Mucosa of descending colon (tissue), 3 donors: ENCODE results near the gene PATE1. TPM values are rescaled to one million over a fixed set of nuclear protein-coding genes. Genes with fewer than 3 reads are reported as not detected.

Experiments
- ATAC-seq: fragments of 200-7000 bp; cut with Tn5 transposase; one replicate; pipeline ENCODE4 v1.9.1; 2020; ENCODE audit warnings: mild to moderate bottlenecking, moderate library complexity
- DNase-seq, 3 donors: peaks; one replicate each; pipeline ENCODE4 v3.0.0-alpha.2; 2020
- H3K36me3 ChIP-seq: fragments of 200-600 bp; one replicate; pipeline ENCODE4 v1.8.0; 2021; ENCODE audit warnings: low read depth, mild to moderate bottlenecking
- H3K4me1 ChIP-seq: fragments of 200-600 bp; one replicate; pipeline ENCODE4 v1.8.0; 2021; ENCODE audit warnings: low read depth, mild to moderate bottlenecking
- H3K4me3 ChIP-seq: fragments of 200-600 bp; one replicate; pipeline ENCODE4 v1.8.0; 2021; ENCODE audit warnings: mild to moderate bottlenecking
- H3K9me3 ChIP-seq: fragments of 200-600 bp; one replicate; pipeline ENCODE4 v1.8.0; 2021; ENCODE audit warnings: mild to moderate bottlenecking
- CTCF ChIP-seq: fragments of 200-600 bp; IDR thresholded peaks from one replicate; pipeline ENCODE4 v1.8.0; 2022; ENCODE audit warnings: antibody characterized with exemption, mild to moderate bottlenecking
- intact Hi-C, 2 donors: fragments of 100-400 bp; cut with DNase I in 1 of 2; cut with micrococcal nuclease in 1 of 2; formaldehyde crosslinking; loops; one replicate each; pipeline versions ENCODE4 v1.11.0 to v1.11.1; 2022; cut with DNase I, micrococcal nuclease
- total RNA-seq, 3 donors: library from RNA; stranded (reverse); fragmentation: NEBNext Ultra II Directional in 2 of 3; extraction: Animal tissue kit (Norgen Biotek cat#: 25700) in 2 of 3; gene quantifications; one replicate each; pipeline versions ENCODE4 v1.2.1 to v1.2.4, GENCODE V29; 2021 to 2023
- donor health status: DM: no; HTN: no; CAD: no; lungs with moderate emphysema.
- donor health status: DM: no; HTN: no; CAD: no.
- donor health status: DM: no; HTN: yes; CAD: no.

Gene PATE1
- total RNA-seq, 3 donors from 2014 or later = not detected

GRCh38 chr11:125763483-125763882 is 17.4 kb downstream of the PATE1 start:
- intact Hi-C loops = no loop called here
- Histone ChIP-seq H3K4me1 (no peaks in the 10 kb centered on the region), H3K9me3 (no peaks in the 10 kb centered on the region), H3K4me3 (no peak overlapping the region), H3K36me3 (no peaks in the 10 kb centered on the region)
- ATAC-seq (no peak), DNase-seq (no peak)
- TF ChIP-seq CTCF = no peak

- no peak for TF ChIP-seq CTCF
- Histone ChIP-seq H3K4me1 (no peaks in the 10 kb centered on the region), H3K4me3 (no peak overlapping the region), H3K9me3 (no peaks in the 10 kb centered on the region), H3K36me3 (no peaks in the 10 kb centered on the region)
- DNase-seq = no peak
- intact Hi-C loops = no loop called here
- ATAC-seq = no peak
Measured at GRCh38 chr11:125766251-125766650, 20.2 kb downstream of the PATE1 start.

- ATAC-seq (no peak), DNase-seq (no peak)
- Histone ChIP-seq H3K4me3 (no peak overlapping the region), H3K9me3 (no peaks in the 10 kb centered on the region), H3K4me1 (no peaks in the 10 kb centered on the region), H3K36me3 (no peaks in the 10 kb centered on the region)
- no peak for TF ChIP-seq CTCF
- intact Hi-C loops = no loop called here
Measured at GRCh38 chr11:125768336-125769046, 22.4 kb downstream of the PATE1 start.

- TF ChIP-seq CTCF = no peak
- no peaks in the 10 kb centered on the region for H3K36me3 ChIP-seq
- intact Hi-C loops = no loop called here
- ATAC-seq (no peak), DNase-seq (no peak)
- H3K4me3 ChIP-seq = no peak overlapping the region
- no peaks in the 10 kb centered on the region for H3K4me1 ChIP-seq
- H3K9me3 ChIP-seq = no peaks in the 10 kb centered on the region
Measured at GRCh38 chr11:125770583-125770982, 24.5 kb downstream of the PATE1 start.

- TF ChIP-seq CTCF = no peak
- no peak for ATAC-seq
- Histone ChIP-seq H3K4me1 (no peaks in the 10 kb centered on the region), H3K9me3 (no peaks in the 10 kb centered on the region), H3K4me3 (no peak overlapping the region), H3K36me3 (no peaks in the 10 kb centered on the region)
- intact Hi-C loops = no loop called here
- DNase-seq = no peak
Measured at GRCh38 chr11:125772834-125773505, 26.9 kb downstream of the PATE1 start.
